Measurements from ENCODE around the gene NPC1L1.

GRCh38 chr7:44549457-44549856, 8.3 kb upstream of the NPC1L1 start:
- no peak for TF ChIP-seq CTCF (IDR thresholded peaks at IDR 0.05; ENCODE audit: low read length)
- no peak for TF ChIP-seq EZH2 (IDR thresholded peaks at IDR 0.05; ENCODE audit: borderline replicate concordance, low read length)

All from OCI-LY1 (cell line).